Muscle of arm (tissue), 12 donors: ENCODE measurements around the gene DLG4. TPM values are rescaled to one million over a fixed set of nuclear protein-coding genes. Genes with fewer than 3 reads are reported as not detected.
"Not testable (repeated sequence)": the region's sequence is repeated elsewhere in the genome, so short reads cannot be mapped to it uniquely, and the experiment has no call there.

ENCODE experiments used
- DNase-seq: peaks from one replicate; pipeline ENCODE4 v3.0.0-alpha.2; 2013
- polyA plus RNA-seq, 12 donors: library from polyadenylated mRNA; unstranded; fragments of 120-200 nt; gene quantifications; one replicate each; pipeline ENCODE4 v1.2.1, GENCODE V29; 2013; ENCODE audit not compliant: insufficient read length in 12 of 12

Gene DLG4
- polyA plus RNA-seq, 12 donors, result 14.8 to 47.6 (median 19.5) TPM; not detected in 1

- no peak for DNase-seq
These were observed 31.3 kb upstream of the DLG4 start for GRCh38 chr17:7250695-7251627.

- DNase-seq, result no peak
These were observed 30.2 kb upstream of the DLG4 start for GRCh38 chr17:7249830-7250229.

DNA sequence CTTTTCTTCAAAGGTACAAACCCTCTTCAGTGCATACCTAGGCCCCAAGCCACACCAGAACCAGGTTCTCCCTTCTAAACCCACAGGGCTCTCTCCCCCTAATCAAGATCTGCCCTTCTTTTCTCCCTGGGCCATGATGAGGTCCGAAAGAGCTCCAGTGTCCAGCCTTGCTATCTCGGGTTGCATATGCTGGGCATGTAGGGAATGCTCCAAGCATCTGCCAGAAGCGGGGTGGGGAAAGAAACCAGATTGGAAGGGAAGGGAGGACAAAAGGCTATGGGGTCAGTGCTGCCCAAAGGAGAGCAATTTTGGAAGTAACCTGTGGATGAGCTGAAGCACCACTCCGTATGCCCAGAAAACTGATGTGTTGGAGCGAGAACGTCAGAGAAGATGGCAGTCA lies 29.6 kb upstream of the DLG4 start:
- DNase-seq, result no peak

GRCh38 chr17:7248796-7249195 lies 29.2 kb upstream of the DLG4 start:
- no peak for DNase-seq

DNA sequence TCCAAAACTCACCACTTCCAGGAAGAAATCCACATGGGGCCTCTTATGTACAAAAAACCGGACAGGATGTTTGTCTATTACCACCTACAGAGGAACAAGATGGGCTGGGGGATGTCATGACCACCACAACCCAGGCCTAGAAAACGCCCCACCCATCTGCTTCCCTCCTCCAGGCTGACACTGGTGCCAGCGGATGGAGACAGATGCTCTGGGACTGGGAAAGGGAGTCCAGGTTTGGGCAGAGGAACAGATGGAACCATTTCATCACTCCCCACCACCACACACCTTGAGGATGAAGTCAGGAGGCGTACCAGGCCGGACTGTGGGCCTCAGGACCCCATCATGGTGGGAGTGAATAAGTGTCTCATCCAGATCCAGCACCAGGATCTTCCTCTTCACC lies 27.1 kb upstream of the DLG4 start:
- no peak for DNase-seq

GRCh38 chr17:7243838-7244237 lies 24.2 kb upstream of the DLG4 start:
- not testable (repeated sequence) for DNase-seq

- no peak for DNase-seq
These were observed 23.8 kb upstream of the DLG4 start for GRCh38 chr17:7243453-7243729.

GRCh38 chr17:7242717-7243452 lies 23.2 kb upstream of the DLG4 start:
- DNase-seq, result peak; percentile 98

DNA sequence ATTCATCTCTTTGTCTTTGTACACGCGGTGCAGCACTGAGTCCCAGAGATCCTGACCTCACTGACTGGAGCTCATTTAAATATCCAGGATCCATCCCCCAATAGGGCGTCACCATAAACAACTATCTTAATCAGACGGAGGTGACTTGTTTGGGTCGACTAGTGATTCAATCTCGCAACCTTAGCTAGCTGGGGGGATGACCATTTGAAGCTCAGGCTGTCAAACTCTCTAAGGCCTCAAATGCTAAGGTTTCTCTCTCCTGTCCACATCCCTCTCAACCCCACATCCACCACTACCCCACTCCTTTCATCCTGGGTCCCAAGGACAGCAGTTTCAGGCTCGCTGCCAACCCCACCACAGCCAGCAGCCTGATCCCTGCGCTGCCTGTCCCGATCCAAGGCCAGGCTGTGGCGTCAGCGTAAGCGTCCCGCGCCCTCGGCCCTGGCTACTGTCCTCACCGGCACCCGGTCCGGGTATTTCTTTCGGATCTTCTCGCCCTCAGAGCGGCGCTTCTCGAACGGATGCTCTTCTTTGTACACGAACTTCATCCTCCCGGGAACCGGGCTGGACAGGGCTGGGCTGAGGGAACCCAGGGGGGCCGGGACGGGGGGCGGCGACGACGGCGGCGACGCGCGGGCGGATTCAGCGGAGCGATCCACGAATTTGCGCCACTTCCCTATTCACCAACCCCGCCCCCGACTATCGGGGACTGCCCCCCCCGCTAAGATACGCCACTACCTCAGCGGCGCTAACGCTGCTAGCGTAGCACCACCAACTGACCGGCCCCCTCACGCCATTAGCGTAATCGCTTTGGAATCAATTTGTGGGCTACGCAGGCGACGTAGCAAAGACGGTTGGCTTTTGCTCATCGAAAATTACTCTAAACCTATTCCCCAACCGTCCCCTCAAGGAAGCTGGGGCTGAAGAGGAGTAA lies 22.4 kb upstream of the DLG4 start, which contains the start of gene GABARAP:
Gene GABARAP (minus strand): TSS at position 667 of the 934 bp plus-strand sequence. CDS start 119 bp downstream, at position 548.
- DNase-seq, result peak; percentile 99

DNA sequence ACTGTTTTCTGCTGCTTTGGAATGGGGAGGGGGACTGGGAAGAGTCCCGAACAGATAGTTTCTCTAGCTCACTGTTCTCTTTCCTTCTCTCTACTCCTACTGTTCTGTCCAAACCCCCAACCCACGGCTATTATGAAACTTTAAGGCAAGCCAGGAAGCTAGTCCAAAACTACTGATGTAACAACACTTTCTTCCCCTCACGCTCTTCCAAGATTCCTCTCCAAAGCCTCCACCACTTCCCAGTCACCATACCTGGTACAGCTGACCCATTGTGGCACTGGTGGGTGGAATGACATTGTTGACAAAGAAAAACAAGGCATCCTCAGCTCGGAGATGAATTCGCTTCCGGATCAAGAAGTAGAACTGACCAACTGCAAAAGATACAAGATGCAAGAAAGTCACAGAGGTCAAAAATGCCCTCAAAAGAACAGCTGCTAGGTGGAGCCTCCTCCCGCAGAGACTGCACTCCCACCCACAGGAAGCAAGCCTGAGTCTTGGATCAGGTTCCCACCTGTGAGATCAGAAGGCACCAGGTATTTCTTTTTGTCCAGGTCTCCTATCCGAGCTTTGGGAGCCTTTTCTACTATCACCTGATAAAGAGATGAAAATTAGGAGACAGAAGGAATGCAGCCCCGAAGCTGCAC lies 21.6 kb upstream of the DLG4 start:
- DNase-seq, result no peak

GRCh38 chr17:7240375-7240774 lies 20.7 kb upstream of the DLG4 start:
- DNase-seq, result no peak

- peak; percentile 100 for DNase-seq
These were observed 19.7 kb upstream of the DLG4 start, which contains the start of gene PHF23 for GRCh38 chr17:7239091-7240027. Gene PHF23, minus strand, starts transcription at chr17:7239457. Its CDS starts 178 bp downstream, at chr17:7239279.

DNA sequence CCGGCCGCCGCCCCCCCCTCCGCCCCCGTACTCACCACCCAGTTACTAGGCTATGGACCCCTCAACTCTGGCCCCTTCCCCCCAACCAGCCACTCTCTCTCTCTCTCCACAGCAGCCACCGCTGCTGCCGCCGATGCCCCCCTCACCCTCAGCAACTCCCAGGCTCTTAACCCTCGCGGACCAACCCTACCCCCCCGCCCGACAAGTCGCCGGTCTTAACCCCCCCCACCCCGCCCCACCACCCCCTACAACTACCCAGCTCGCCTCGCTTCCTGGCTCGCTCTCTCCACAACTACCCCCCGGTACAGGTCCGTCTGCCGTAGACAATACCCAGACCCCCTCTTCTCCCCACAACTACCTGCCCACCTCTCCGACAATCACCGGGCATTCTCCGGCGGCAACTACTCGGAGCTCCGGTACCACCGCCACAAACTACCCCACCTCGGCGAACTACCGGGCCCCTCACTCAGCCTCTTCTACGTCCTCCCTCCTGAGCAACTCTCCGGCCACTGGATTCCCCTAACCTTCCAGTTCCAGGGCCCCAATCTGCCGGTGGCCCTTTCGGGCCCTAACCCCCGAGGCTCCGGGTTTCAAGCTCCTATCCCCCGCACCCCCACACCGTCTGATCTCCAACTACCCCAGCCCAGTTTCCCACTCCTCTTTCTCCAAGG lies 18.9 kb upstream of the DLG4 start:
- no peak for DNase-seq

DNA sequence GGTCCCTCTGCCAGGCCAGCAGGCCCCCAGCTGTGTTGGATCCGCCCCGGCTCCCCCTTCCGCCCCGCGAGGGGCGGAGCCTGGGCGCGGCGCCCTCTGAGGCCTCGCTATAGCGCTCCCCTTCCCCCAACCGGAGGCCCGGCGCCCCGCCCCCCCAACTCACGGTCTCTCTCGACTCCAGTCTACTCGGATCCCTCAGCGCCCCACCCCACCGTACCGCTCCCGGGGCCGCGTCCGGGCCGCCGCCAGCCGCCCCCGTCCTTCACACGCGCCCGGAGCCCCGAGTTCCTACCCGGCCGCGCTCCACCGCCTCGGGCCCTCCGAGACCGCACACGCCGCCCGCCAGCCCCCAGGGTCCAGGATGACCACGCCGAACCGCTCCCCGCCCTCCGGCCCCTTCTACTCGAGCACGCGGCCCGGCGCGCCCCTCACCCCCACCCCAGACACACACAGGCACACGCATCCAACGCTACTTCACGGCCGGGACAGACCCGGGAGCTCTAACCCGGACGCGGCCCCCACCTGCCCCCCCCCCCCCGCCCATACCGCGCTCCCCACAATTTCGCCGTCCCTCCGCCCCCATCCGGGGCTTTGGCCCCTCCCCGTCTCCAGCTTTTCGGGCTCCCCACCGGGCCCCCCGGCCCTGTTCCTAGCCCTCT lies 18.3 kb upstream of the DLG4 start:
- peak; percentile 74 for DNase-seq

DNA sequence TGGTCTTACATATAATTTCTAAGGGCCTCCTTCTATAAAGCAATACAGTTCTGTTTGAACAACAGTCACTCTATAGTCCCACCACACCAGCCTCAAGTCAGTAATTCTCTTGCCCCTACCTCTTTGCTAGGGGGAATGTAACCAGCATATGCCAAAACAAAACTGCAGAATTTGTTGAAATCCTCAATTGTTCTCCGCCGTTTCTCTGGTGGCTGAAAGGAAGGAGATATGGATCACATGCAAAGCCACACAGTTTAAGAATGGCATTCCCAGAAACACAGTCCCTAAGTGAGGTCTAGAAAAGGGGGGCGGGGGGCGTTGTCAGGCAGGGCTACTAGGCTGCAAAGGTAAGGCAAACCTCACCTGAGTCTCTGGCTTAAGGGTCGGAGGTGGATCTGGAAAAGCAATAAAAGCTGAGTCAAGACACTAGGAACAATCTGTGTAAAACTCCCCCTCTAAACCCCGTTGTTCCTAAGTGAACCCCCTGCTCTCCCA lies 17.7 kb upstream of the DLG4 start:
- DNase-seq, result no peak

DNA sequence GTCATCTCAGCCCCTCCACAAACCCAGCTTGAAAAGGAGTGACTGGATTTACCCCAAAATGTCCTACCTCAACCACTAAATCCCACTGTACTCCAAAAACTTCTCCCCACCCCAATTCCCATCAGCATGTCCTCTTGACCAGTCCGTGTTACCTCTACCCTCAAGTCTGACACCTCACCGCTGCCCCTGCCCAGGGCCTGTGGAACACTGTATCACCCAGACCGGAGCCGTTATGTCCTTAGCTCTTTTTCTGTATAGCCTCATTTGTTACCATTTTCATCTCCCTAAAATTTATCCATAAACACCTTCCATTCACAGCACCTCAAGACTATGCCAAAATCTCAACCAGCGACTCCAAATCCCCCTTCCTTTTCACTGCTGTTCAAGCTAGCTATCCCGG lies 17.2 kb upstream of the DLG4 start:
- DNase-seq, result no peak

GRCh38 chr17:7235693-7236665 lies 16.3 kb upstream of the DLG4 start:
- DNase-seq, result no peak
